CD4-positive, CD25-positive, alpha-beta regulatory T cell (primary cell): ENCODE data around the gene RCOR2. TPM values are rescaled to one million over a fixed set of nuclear protein-coding genes. Genes with fewer than 3 reads are reported as not detected.

Experiments
- ATAC-seq, 2 donors: fragments of 150-1000 bp; cut with Tn5 transposase; one replicate each; pipeline ENCODE4 v1.10.0; 2021; ENCODE audit warnings: low read depth in 2 of 2, moderate number of reproducible peaks in 2 of 2, moderate library complexity in 1 of 2
- DNase-seq, 3 donors: peaks; one replicate each; pipeline versions ENCODE4 v3.0.0 to v3.0.0-alpha.2; 2012 to 2022; ENCODE audit warnings: mixed read lengths in 1 of 3
- H3K27ac ChIP-seq: one replicate; pipeline ENCODE4 v1.7.0; 2013; ENCODE audit warnings: mild to moderate bottlenecking, low read length; ENCODE audit not compliant: insufficient read depth, poor library complexity, severe bottlenecking
- H3K27me3 ChIP-seq: one replicate; pipeline ENCODE4 v1.7.0; 2013; ENCODE audit warnings: low read length; ENCODE audit not compliant: control insufficient read depth, insufficient read depth
- H3K36me3 ChIP-seq: one replicate; pipeline ENCODE4 v1.7.0; 2013; ENCODE audit warnings: mild to moderate bottlenecking, low read length, moderate library complexity; ENCODE audit not compliant: control insufficient read depth, insufficient read depth
- H3K4me1 ChIP-seq: 2 replicates; pipeline ENCODE4 v1.7.0; 2013; ENCODE audit warnings: mild to moderate bottlenecking, low read length; ENCODE audit not compliant: insufficient read depth, control insufficient read depth, poor library complexity, severe bottlenecking
- H3K4me3 ChIP-seq: one replicate; pipeline ENCODE4 v1.7.0; 2013; ENCODE audit warnings: low read depth, mild to moderate bottlenecking, low read length, moderate library complexity
- H3K9me3 ChIP-seq, 2 experiments: 1 replicate in 1 of 2; 2 replicates in 1 of 2; pipeline ENCODE4 v1.7.0; 2013; ENCODE audit warnings: low read length in 2 of 2, mild to moderate bottlenecking in 1 of 2, moderate library complexity in 1 of 2; ENCODE audit not compliant: control insufficient read depth in 2 of 2
- H3K27ac Mint-ChIP-seq, 3 donors: one replicate each; pipeline ENCODE4 v1.8.0; 2020 to 2022; ENCODE audit warnings: mild to moderate bottlenecking in 3 of 3, mixed read lengths in 3 of 3, moderate library complexity in 2 of 3
- H3K27me3 Mint-ChIP-seq: one replicate; pipeline ENCODE4 v1.8.0; 2022; ENCODE audit warnings: mild to moderate bottlenecking, mixed read lengths
- H3K36me3 Mint-ChIP-seq: one replicate; pipeline ENCODE4 v1.8.0; 2020; ENCODE audit warnings: mixed read lengths
- H3K4me1 Mint-ChIP-seq, 4 donors: one replicate each; pipeline ENCODE4 v1.8.0; 2020 to 2022; ENCODE audit warnings: mixed read lengths in 4 of 4, mild to moderate bottlenecking in 1 of 4
- H3K4me3 Mint-ChIP-seq, 4 donors: one replicate each; pipeline ENCODE4 v1.8.0; 2020 to 2022; ENCODE audit warnings: mild to moderate bottlenecking in 4 of 4, mixed read lengths in 4 of 4, moderate library complexity in 3 of 4
- H3K9me3 Mint-ChIP-seq, 7 donors: one replicate each; pipeline ENCODE4 v1.8.0; 2020 to 2022; ENCODE audit warnings: mixed read lengths in 7 of 7, mild to moderate bottlenecking in 3 of 7, moderate library complexity in 2 of 7
- polyA plus RNA-seq, 4 donors: library from polyadenylated mRNA; unstranded; fragments of 300-500 nt; fragmentation: Illumina TruSeq; gene quantifications; one replicate each; pipeline ENCODE4 v1.2.3, GENCODE V29; 2021
- total RNA-seq: library from RNA; stranded (reverse); gene quantifications from one replicate; pipeline ENCODE4 v1.2.3, GENCODE V29; 2022

RCOR2 gene
- total and polyA plus RNA-seq, 5 donors from 2014 or later, result not detected

GRCh38 chr11:63945477-63946163 is 28.7 kb upstream of the RCOR2 start:
- ATAC-seq (peak; percentile 64 to 70), DNase-seq (peak; percentile 36 to 61 (median 53))
- Histone ChIP-seq H3K9me3 (no peaks in the 10 kb centered on the region), H3K4me3 (no peak overlapping the region), H3K27ac (no peak overlapping the region), H3K4me1 (no peaks in the 10 kb centered on the region), H3K27me3 (no peaks in the 10 kb centered on the region), H3K36me3 (no peaks in the 10 kb centered on the region)
- no peaks in the 10 kb centered on the region for H3K36me3 Mint-ChIP-seq
- H3K9me3 Mint-ChIP-seq, result no peaks in the 10 kb centered on the region
- peak overlapping the region in 1 of 4 donors; percentile 15 for H3K4me3 Mint-ChIP-seq
- peaks cover 2 to 22% (median 8%) of the 10 kb centered on the region in 4 donors for H3K4me1 Mint-ChIP-seq
- peak overlapping the region in 1 of 3 donors; percentile 68 for H3K27ac Mint-ChIP-seq
- no peaks in the 10 kb centered on the region for H3K27me3 Mint-ChIP-seq

- H3K4me3 ChIP-seq, result no peak overlapping the region
- H3K27me3 Mint-ChIP-seq, result no peaks in the 10 kb centered on the region
- H3K36me3 Mint-ChIP-seq, result no peaks in the 10 kb centered on the region
- H3K4me1 ChIP-seq, result peaks cover 1% of the 10 kb centered on the region
- H3K27ac Mint-ChIP-seq, result no peak overlapping the region
- H3K27me3 ChIP-seq, result no peaks in the 10 kb centered on the region
- H3K4me3 Mint-ChIP-seq, result no peak overlapping the region
- H3K4me1 Mint-ChIP-seq, result peaks cover 5 to 26% (median 11%) of the 10 kb centered on the region in 4 donors
- no peaks in the 10 kb centered on the region for H3K36me3 ChIP-seq
- DNase-seq (no peak), ATAC-seq (no peak)
- H3K9me3 Mint-ChIP-seq, result no peaks in the 10 kb centered on the region
- no peak overlapping the region for H3K27ac ChIP-seq
- no peaks in the 10 kb centered on the region for H3K9me3 ChIP-seq
These were observed 28.0 kb upstream of the RCOR2 start for GRCh38 chr11:63944987-63945386.

GRCh38 chr11:63942803-63943202 is 25.8 kb upstream of the RCOR2 start:
- ATAC-seq (no peak), DNase-seq (no peak)

GRCh38 chr11:63941901-63942300 is 24.9 kb upstream of the RCOR2 start:
- no peak overlapping the region for H3K4me3 ChIP-seq
- ATAC-seq (no peak), DNase-seq (no peak)
- peaks cover 19% of the 10 kb centered on the region for H3K4me1 ChIP-seq
- H3K27ac ChIP-seq, result no peak overlapping the region
- Mint-ChIP-seq H3K27ac (peak overlapping the region in 1 of 3 donors; percentile 59), H3K9me3 (no peaks in the 10 kb centered on the region), H3K4me3 (peak overlapping the region in 2 of 4 donors; percentile 1 to 58), H3K36me3 (no peaks in the 10 kb centered on the region), H3K4me1 (peaks cover 5 to 32% (median 20%) of the 10 kb centered on the region in 4 donors), H3K27me3 (peaks cover 9% of the 10 kb centered on the region)
- no peaks in the 10 kb centered on the region for H3K36me3 ChIP-seq
- no peaks in the 10 kb centered on the region for H3K27me3 ChIP-seq
- no peaks in the 10 kb centered on the region for H3K9me3 ChIP-seq

More at GRCh38 chr11:63942803-63943202, 25.8 kb upstream of the RCOR2 start:
- Histone ChIP-seq H3K36me3 (no peaks in the 10 kb centered on the region), H3K9me3 (no peaks in the 10 kb centered on the region), H3K4me3 (no peak overlapping the region), H3K4me1 (peaks cover 19% of the 10 kb centered on the region), H3K27me3 (no peaks in the 10 kb centered on the region), H3K27ac (no peak overlapping the region)
- H3K27me3 Mint-ChIP-seq, result peaks cover 5% of the 10 kb centered on the region
- H3K27ac Mint-ChIP-seq, result no peak overlapping the region
- H3K4me3 Mint-ChIP-seq, result no peak overlapping the region
- no peaks in the 10 kb centered on the region for H3K36me3 Mint-ChIP-seq
- H3K9me3 Mint-ChIP-seq, result no peaks in the 10 kb centered on the region
- H3K4me1 Mint-ChIP-seq, result peaks cover 5 to 28% (median 19%) of the 10 kb centered on the region in 4 donors

DNA sequence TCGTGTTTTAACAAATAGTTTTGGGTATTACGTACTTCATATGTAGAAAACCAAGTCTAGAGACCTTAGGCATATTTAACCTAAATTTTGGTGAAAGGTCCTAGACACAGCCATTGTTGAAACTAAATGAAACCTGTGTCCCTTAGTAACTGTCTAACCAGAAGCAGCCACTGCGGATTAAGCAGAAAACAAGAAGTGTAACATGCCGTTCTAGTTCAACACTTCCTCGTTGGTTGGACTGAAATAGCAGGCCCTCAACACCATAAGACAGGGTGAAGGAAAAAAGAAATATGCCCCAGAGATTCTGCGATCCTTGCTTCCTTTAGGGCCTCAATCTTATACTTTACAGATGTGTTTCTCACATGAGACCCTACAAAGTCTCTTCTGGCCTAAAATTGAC is 23.8 kb upstream of the RCOR2 start:
- ATAC-seq (no peak), DNase-seq (no peak)
- Histone ChIP-seq H3K27me3 (no peaks in the 10 kb centered on the region), H3K27ac (no peak overlapping the region), H3K36me3 (no peaks in the 10 kb centered on the region), H3K4me1 (peaks cover 19% of the 10 kb centered on the region), H3K4me3 (no peak overlapping the region), H3K9me3 (no peaks in the 10 kb centered on the region)
- H3K4me3 Mint-ChIP-seq, result peak overlapping the region; percentile 68 to 92 (median 90)
- no peaks in the 10 kb centered on the region for H3K9me3 Mint-ChIP-seq
- peaks cover 9% of the 10 kb centered on the region for H3K27me3 Mint-ChIP-seq
- H3K27ac Mint-ChIP-seq, result peak overlapping the region in 1 of 3 donors; percentile 88
- peaks cover 5 to 32% (median 20%) of the 10 kb centered on the region in 4 donors for H3K4me1 Mint-ChIP-seq
- H3K36me3 Mint-ChIP-seq, result no peaks in the 10 kb centered on the region

- Histone ChIP-seq H3K27ac (peak overlapping the region; percentile 55), H3K9me3 (no peaks in the 10 kb centered on the region), H3K4me3 (peak overlapping the region; percentile 81), H3K36me3 (no peaks in the 10 kb centered on the region), H3K27me3 (no peaks in the 10 kb centered on the region), H3K4me1 (peaks cover 19% of the 10 kb centered on the region)
- Mint-ChIP-seq H3K4me1 (peaks cover 5 to 29% (median 20%) of the 10 kb centered on the region in 4 donors), H3K27ac (peak overlapping the region; percentile 88 to 96 (median 90)), H3K9me3 (no peaks in the 10 kb centered on the region), H3K36me3 (no peaks in the 10 kb centered on the region), H3K27me3 (peaks cover 9% of the 10 kb centered on the region), H3K4me3 (peak overlapping the region; percentile 89 to 94 (median 92))
- no peak for DNase-seq
- ATAC-seq, result no peak
These were observed 22.5 kb upstream of the RCOR2 start for GRCh38 chr11:63939397-63939891.

GRCh38 chr11:63938479-63939396 is 21.8 kb upstream of the RCOR2 start, which contains the start of gene NAA40:
Gene NAA40 (plus strand): TSS chr11:63939002. CDS start chr11:63939097, 95 bp downstream.
- Histone ChIP-seq H3K4me3 (peak within 1 kb of the TSS; percentile 87), H3K36me3 (no peaks in the 10 kb centered on the region), H3K27ac (peak within 1 kb of the TSS; percentile 67), H3K27me3 (no peaks in the 10 kb centered on the region), H3K4me1 (peaks cover 19% of the 10 kb centered on the region), H3K9me3 (no peaks in the 10 kb centered on the region)
- Mint-ChIP-seq H3K36me3 (no peaks in the 10 kb centered on the region), H3K27ac (peak within 1 kb of the TSS; percentile 88 to 96 (median 95)), H3K4me3 (peak within 1 kb of the TSS; percentile 89 to 94 (median 92)), H3K9me3 (no peaks in the 10 kb centered on the region), H3K4me1 (peaks cover 5 to 23% (median 16%) of the 10 kb centered on the region in 4 donors), H3K27me3 (peaks cover 9% of the 10 kb centered on the region)
- ATAC-seq (peak; percentile 91 to 92), DNase-seq (peak; percentile 89 to 96 (median 91))
